ENCODE results near the gene IL9R.

GRCh38 chrX:155967653-155968325 lies 29.7 kb upstream of the IL9R start:
- TF ChIP-seq, protein P1, sequence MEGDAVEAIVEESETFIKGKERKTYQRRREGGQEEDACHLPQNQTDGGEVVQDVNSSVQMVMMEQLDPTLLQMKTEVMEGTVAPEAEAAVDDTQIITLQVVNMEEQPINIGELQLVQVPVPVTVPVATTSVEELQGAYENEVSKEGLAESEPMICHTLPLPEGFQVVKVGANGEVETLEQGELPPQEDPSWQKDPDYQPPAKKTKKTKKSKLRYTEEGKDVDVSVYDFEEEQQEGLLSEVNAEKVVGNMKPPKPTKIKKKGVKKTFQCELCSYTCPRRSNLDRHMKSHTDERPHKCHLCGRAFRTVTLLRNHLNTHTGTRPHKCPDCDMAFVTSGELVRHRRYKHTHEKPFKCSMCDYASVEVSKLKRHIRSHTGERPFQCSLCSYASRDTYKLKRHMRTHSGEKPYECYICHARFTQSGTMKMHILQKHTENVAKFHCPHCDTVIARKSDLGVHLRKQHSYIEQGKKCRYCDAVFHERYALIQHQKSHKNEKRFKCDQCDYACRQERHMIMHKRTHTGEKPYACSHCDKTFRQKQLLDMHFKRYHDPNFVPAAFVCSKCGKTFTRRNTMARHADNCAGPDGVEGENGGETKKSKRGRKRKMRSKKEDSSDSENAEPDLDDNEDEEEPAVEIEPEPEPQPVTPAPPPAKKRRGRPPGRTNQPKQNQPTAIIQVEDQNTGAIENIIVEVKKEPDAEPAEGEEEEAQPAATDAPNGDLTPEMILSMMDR (conservative IDR thresholded peaks at IDR 0.05; ENCODE audit: low read depth in 2 of 2): no peak
- TF ChIP-seq POLR2AphosphoS5 (IDR thresholded peaks at IDR 0.05; ENCODE audit: low read depth): no peak
- TF ChIP-seq EZH2phosphoT487 (IDR thresholded peaks at IDR 0.05; ENCODE audit: unreplicated experiment): no peak
- TF ChIP-seq EZH2 (IDR thresholded peaks at IDR 0.05; ENCODE audit: low read depth, unreplicated experiment): no peak
- TF ChIP-seq ZNF331 (CRISPR knock-in tag; IDR thresholded peaks at IDR 0.05; ENCODE audit: low read depth): no peak
- TF ChIP-seq, protein P2, sequence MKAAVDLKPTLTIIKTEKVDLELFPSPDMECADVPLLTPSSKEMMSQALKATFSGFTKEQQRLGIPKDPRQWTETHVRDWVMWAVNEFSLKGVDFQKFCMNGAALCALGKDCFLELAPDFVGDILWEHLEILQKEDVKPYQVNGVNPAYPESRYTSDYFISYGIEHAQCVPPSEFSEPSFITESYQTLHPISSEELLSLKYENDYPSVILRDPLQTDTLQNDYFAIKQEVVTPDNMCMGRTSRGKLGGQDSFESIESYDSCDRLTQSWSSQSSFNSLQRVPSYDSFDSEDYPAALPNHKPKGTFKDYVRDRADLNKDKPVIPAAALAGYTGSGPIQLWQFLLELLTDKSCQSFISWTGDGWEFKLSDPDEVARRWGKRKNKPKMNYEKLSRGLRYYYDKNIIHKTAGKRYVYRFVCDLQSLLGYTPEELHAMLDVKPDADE (IDR thresholded peaks at IDR 0.05): no peak

All from GM23338 (cell line).